ENCODE measurements around the gene PDZD2.
"Not testable (repeated sequence)": the region's sequence is repeated elsewhere in the genome, so short reads cannot be mapped to it uniquely, and the experiment has no call there.

PDZD2 gene

GRCh38 chr5:32039601-32040000, 400.7 kb downstream of the PDZD2 start:
- not testable (repeated sequence) for DNase-seq (ENCODE audit: low read depth, low spot score)

- DNase-seq (ENCODE audit: low read depth, low spot score) = not testable (repeated sequence)
Measured at GRCh38 chr5:32040181-32040695, 401.3 kb downstream of the PDZD2 start.

- DNase-seq (ENCODE audit: low read depth, low spot score) = no peak
Measured at GRCh38 chr5:32042551-32042961, 403.6 kb downstream of the PDZD2 start.

- no peak for DNase-seq (ENCODE audit: low read depth, low spot score)
Measured at GRCh38 chr5:32043105-32043504, 404.2 kb downstream of the PDZD2 start.

GRCh38 chr5:32044434-32044833, 405.5 kb downstream of the PDZD2 start:
- DNase-seq (ENCODE audit: low read depth, low spot score) = no peak

- DNase-seq (ENCODE audit: low read depth, low spot score) = no peak
Measured at GRCh38 chr5:32044939-32045338, 406.0 kb downstream of the PDZD2 start.

GRCh38 chr5:32047056-32047455, 408.1 kb downstream of the PDZD2 start:
- DNase-seq (ENCODE audit: low read depth, low spot score) = no peak

- no peak for DNase-seq (ENCODE audit: low read depth, low spot score)
Measured at GRCh38 chr5:32051796-32052195, 412.9 kb downstream of the PDZD2 start.

- no peak for DNase-seq (ENCODE audit: low read depth, low spot score)
Measured at GRCh38 chr5:32055891-32056866, 417.2 kb downstream of the PDZD2 start.

- no peak for DNase-seq (ENCODE audit: low read depth, low spot score)
Measured at GRCh38 chr5:32057187-32058096, 418.5 kb downstream of the PDZD2 start.

- no peak for DNase-seq (ENCODE audit: low read depth, low spot score)
Measured at GRCh38 chr5:32058101-32058500, 419.2 kb downstream of the PDZD2 start.

- DNase-seq (ENCODE audit: low read depth, low spot score) = no peak
Measured at GRCh38 chr5:32058997-32059396, 420.1 kb downstream of the PDZD2 start.

- DNase-seq (ENCODE audit: low read depth, low spot score) = no peak
Measured at GRCh38 chr5:32059761-32060530, 421.0 kb downstream of the PDZD2 start.

- no peak for DNase-seq (ENCODE audit: low read depth, low spot score)
Measured at GRCh38 chr5:32061236-32061635, 422.3 kb downstream of the PDZD2 start.

GRCh38 chr5:32066448-32066847, 427.5 kb downstream of the PDZD2 start:
- DNase-seq (ENCODE audit: low read depth, low spot score) = no peak

GRCh38 chr5:32067774-32068470, 429.0 kb downstream of the PDZD2 start:
- DNase-seq (ENCODE audit: low read depth, low spot score) = no peak

GRCh38 chr5:32068561-32068960, 429.6 kb downstream of the PDZD2 start:
- DNase-seq (ENCODE audit: low read depth, low spot score) = no peak

GRCh38 chr5:32069396-32069795, 430.5 kb downstream of the PDZD2 start:
- no peak for DNase-seq (ENCODE audit: low read depth, low spot score)

- DNase-seq (ENCODE audit: low read depth, low spot score) = no peak
Measured at GRCh38 chr5:32071351-32071944, 432.5 kb downstream of the PDZD2 start.

- DNase-seq (ENCODE audit: low read depth, low spot score) = no peak
Measured at GRCh38 chr5:32072054-32072453, 433.1 kb downstream of the PDZD2 start.
